IMR-90 (cell line): Measurements from ENCODE around the gene TSPAN19. TPM values are rescaled to one million over a fixed set of nuclear protein-coding genes. Genes with fewer than 3 reads are reported as not detected.

Experiments
- ATAC-seq: fragments of 200-7000 bp; cut with Tn5 transposase; 2 replicates; pipeline ENCODE4 v1.9.1; 2020; ENCODE audit warnings: low read depth, mild to moderate bottlenecking, moderate library complexity
- BruUV-seq: library from RNA; stranded (reverse); fragments of 400-500 nt; replicated peaks from 2 replicates; lab custom pipeline; 2021; lab: Mats Ljungman, UMichigan
- CTCF ChIA-PET: fragments of 300-600 bp; formaldehyde crosslinking; extraction: SDS; loops from one replicate; lab custom pipeline; 2021; ENCODE audit warnings: antibody characterized with exemption; lab: Yijun Ruan, JAX
- POLR2A ChIA-PET: fragments of 300-600 bp; sonication (Branson Sonifier 250); formaldehyde crosslinking; loops from one replicate; lab custom pipeline; 2022; ENCODE audit warnings: antibody characterized with exemption; ENCODE audit not compliant: unreplicated experiment; lab: Charles Lee
- DNase-seq: peaks from one replicate; pipeline ENCODE4 v3.0.0; 2013
- H2AFZ ChIP-seq: replicated peaks from 2 replicates; pipeline ENCODE3; 2013; ENCODE audit warnings: low read length, mild to moderate bottlenecking; ENCODE audit not compliant: poor library complexity
- H2AK5ac ChIP-seq: 2 replicates; pipeline ENCODE4 v1.6.1; 2013; ENCODE audit warnings: low read depth, low read length, inconsistent platforms
- H2AK9ac ChIP-seq: replicated peaks from 2 replicates; pipeline ENCODE3; 2013; ENCODE audit warnings: mild to moderate bottlenecking, low read depth, low read length, moderate library complexity; ENCODE audit not compliant: poor library complexity
- H2BK120ac ChIP-seq: 2 replicates; pipeline ENCODE4 v1.6.1; 2013; ENCODE audit warnings: low read depth, low read length, inconsistent platforms
- H2BK15ac ChIP-seq: 3 replicates; pipeline ENCODE4 v1.6.1; 2013; ENCODE audit warnings: low read depth, low read length, inconsistent platforms
- H2BK20ac ChIP-seq: 2 replicates; pipeline ENCODE4 v1.6.1; 2013; ENCODE audit warnings: low read depth, mild to moderate bottlenecking, inconsistent platforms, low read length, moderate library complexity
- H2BK5ac ChIP-seq: 2 replicates; pipeline ENCODE4 v1.6.1; 2013; ENCODE audit warnings: mild to moderate bottlenecking, low read depth, low read length, inconsistent platforms; ENCODE audit not compliant: poor library complexity, severe bottlenecking
- H3K14ac ChIP-seq: replicated peaks from 2 replicates; pipeline ENCODE4 v1.6.1; 2013; ENCODE audit warnings: low read depth, low read length, inconsistent platforms
- H3K18ac ChIP-seq: 2 replicates; pipeline ENCODE4 v1.6.1; 2013; ENCODE audit warnings: low read depth, low read length, control low read depth
- H3K23ac ChIP-seq: 2 replicates; pipeline ENCODE4 v1.6.1; 2013; ENCODE audit warnings: low read depth, low read length, inconsistent platforms
- H3K27ac ChIP-seq: 2 replicates; pipeline ENCODE4 v1.5.1; 2013; ENCODE audit warnings: mild to moderate bottlenecking, control low read depth, low read length; ENCODE audit not compliant: insufficient read depth
- H3K27me3 ChIP-seq: 2 replicates; pipeline ENCODE4 v1.6.1; 2013; ENCODE audit warnings: low read length; ENCODE audit not compliant: control insufficient read depth, insufficient read depth
- H3K36me3 ChIP-seq: 2 replicates; pipeline ENCODE4 v1.6.1; 2013; ENCODE audit warnings: low read length, mixed read lengths; ENCODE audit not compliant: control insufficient read depth, insufficient read depth
- H3K4ac ChIP-seq: 2 replicates; pipeline ENCODE4 v1.6.1; 2013; ENCODE audit warnings: low read depth, low read length, inconsistent platforms
- H3K4me1 ChIP-seq: 2 replicates; pipeline ENCODE4 v1.6.1; 2013; ENCODE audit warnings: low read length, mixed read lengths; ENCODE audit not compliant: control insufficient read depth, insufficient read depth
- H3K4me2 ChIP-seq: 2 replicates; pipeline ENCODE4 v1.6.1; 2013; ENCODE audit warnings: low read depth, mild to moderate bottlenecking, control low read depth, low read length, moderate library complexity
- H3K4me3 ChIP-seq: 2 replicates; pipeline ENCODE4 v1.5.1; 2013; ENCODE audit warnings: low read depth, mild to moderate bottlenecking, control low read depth, low read length, moderate library complexity; ENCODE audit not compliant: insufficient read depth
- H3K56ac ChIP-seq: 2 replicates; pipeline ENCODE4 v1.6.1; 2013; ENCODE audit warnings: low read length, inconsistent platforms; ENCODE audit not compliant: insufficient read depth; ENCODE audit errors: extremely low read depth
- H3K79me1 ChIP-seq, 2 experiments: 2 replicates each; pipeline ENCODE4 v1.6.1; 2013; ENCODE audit warnings: low read length in 2 of 2, inconsistent platforms in 1 of 2, low read depth in 1 of 2
- H3K9ac ChIP-seq: 2 replicates; pipeline ENCODE4 v1.6.1; 2013; ENCODE audit warnings: low read depth, low read length, control low read depth
- H3K9me1 ChIP-seq: 2 replicates; pipeline ENCODE4 v1.6.1; 2013; ENCODE audit warnings: low read length, inconsistent platforms; ENCODE audit not compliant: insufficient read depth
- H3K9me3 ChIP-seq: 2 replicates; pipeline ENCODE4 v1.6.1; 2013; ENCODE audit warnings: low read length; ENCODE audit not compliant: control insufficient read depth, insufficient read depth
- H4K20me1 ChIP-seq: 2 replicates; pipeline ENCODE4 v1.6.1; 2013; ENCODE audit warnings: low read length, inconsistent platforms; ENCODE audit not compliant: insufficient read depth
- H4K5ac ChIP-seq: 2 replicates; pipeline ENCODE4 v1.6.1; 2013; ENCODE audit warnings: mild to moderate bottlenecking, low read depth, low read length, control low read depth
- H4K8ac ChIP-seq, 2 experiments: 2 replicates each; pipeline ENCODE4 v1.6.1; 2013; ENCODE audit warnings: low read depth in 2 of 2, low read length in 2 of 2, control low read depth in 1 of 2, inconsistent platforms in 1 of 2
- H4K91ac ChIP-seq: 2 replicates; pipeline ENCODE4 v1.6.1; 2013; ENCODE audit warnings: low read depth, low read length, inconsistent platforms; ENCODE audit not compliant: insufficient read depth
- CEBPB ChIP-seq: IDR thresholded peaks from 2 replicates; pipeline ENCODE4 v1.6.1; 2012; ENCODE audit warnings: low read depth, low read length, improper control_type of control experiment
- CHD1 ChIP-seq: IDR thresholded peaks from 2 replicates; pipeline ENCODE4 v1.6.1; 2012; ENCODE audit warnings: low read depth, low read length, improper control_type of control experiment
- CTCF ChIP-seq: conservative IDR thresholded peaks from 2 replicates; pipeline ENCODE4 v1.5.1; 2012; ENCODE audit warnings: mild to moderate bottlenecking, low read depth, low read length, improper control_type of control experiment
- FOS ChIP-seq: fragments of 150-350 bp; IDR thresholded peaks from 2 replicates; pipeline ENCODE4 v1.6.1; 2016; ENCODE audit warnings: low read depth, low read length
- MAFK ChIP-seq: IDR thresholded peaks from 2 replicates; pipeline ENCODE4 v1.6.1; 2012; ENCODE audit warnings: low read depth, low read length, improper control_type of control experiment
- MAZ ChIP-seq: IDR thresholded peaks from 2 replicates; pipeline ENCODE4 v1.6.1; 2012; ENCODE audit warnings: low read depth, mild to moderate bottlenecking, low read length, improper control_type of control experiment, moderate library complexity, borderline replicate concordance
- MXI1 ChIP-seq: IDR thresholded peaks from 2 replicates; pipeline ENCODE4 v1.6.1; 2012; ENCODE audit warnings: low read depth, mild to moderate bottlenecking, low read length, moderate library complexity, borderline replicate concordance
- NFE2L2 ChIP-seq: fragments of 150-350 bp; IDR thresholded peaks from 2 replicates; pipeline ENCODE4 v1.6.1; 2016; ENCODE audit warnings: low read depth, mild to moderate bottlenecking, low read length
- POLR2A ChIP-seq: IDR thresholded peaks from 2 replicates; pipeline ENCODE4 v1.6.1; 2012; ENCODE audit warnings: mild to moderate bottlenecking, low read depth, low read length
- RAD21 ChIP-seq: IDR thresholded peaks from 2 replicates; pipeline ENCODE4 v1.6.1; 2012; ENCODE audit warnings: low read length, improper control_type of control experiment
- RCOR1 ChIP-seq: IDR thresholded peaks from 2 replicates; pipeline ENCODE4 v1.6.1; 2012; ENCODE audit warnings: mild to moderate bottlenecking, low read length, improper control_type of control experiment; ENCODE audit not compliant: insufficient replicate concordance
- RFX5 ChIP-seq: IDR thresholded peaks from 2 replicates; pipeline ENCODE4 v1.8.0; 2012; ENCODE audit warnings: low read depth, mild to moderate bottlenecking, low read length, moderate library complexity
- SMC3 ChIP-seq: fragments of 150-350 bp; IDR thresholded peaks from 2 replicates; pipeline ENCODE4 v1.6.1; 2016; ENCODE audit warnings: low read depth, mild to moderate bottlenecking, antibody characterized with exemption, low read length, moderate library complexity
- USF2 ChIP-seq: fragments of 150-350 bp; IDR thresholded peaks from 2 replicates; pipeline ENCODE4 v1.6.1; 2017; ENCODE audit warnings: mild to moderate bottlenecking, antibody characterized with exemption, low read length, low read depth
- WGBS, 2 experiments: methylation state at CpG; one replicate each; pipeline versions ENCODE4 v1.1.5 to v1.1.7; 2013; ENCODE audit warnings: missing lambda C conversion rate in 2 of 2; ENCODE audit not compliant: insufficient read length in 1 of 2; ENCODE audit errors: extremely low coverage in 2 of 2; 5-methylcytosine and 5-hydroxymethylcytosine counted together
- dilution Hi-C: fragments of 300-500 bp; cut with HindIII; formaldehyde crosslinking; loops from one replicate; pipeline ENCODE4 v1.14.3; 2018; ENCODE audit warnings: low sequenced_read_pairs; ENCODE audit not compliant: unreplicated experiment
- in situ Hi-C: fragments of 300-500 bp; cut with MboI; formaldehyde crosslinking; loops from 3 replicates; pipeline ENCODE4 v1.14.3; 2019; ENCODE audit warnings: low sequenced_read_pairs, inconsistent platforms, mixed read lengths
- intact Hi-C: fragments of 100-400 bp; cut with micrococcal nuclease; formaldehyde crosslinking; loops from 2 replicates; pipeline ENCODE4 v1.10.0; 2022
- polyA plus RNA-seq, 3 experiments: library from polyadenylated mRNA; depleted of rRNA; stranded (reverse); fragments of >200 nt; gene quantifications; 2 replicates each; pipeline ENCODE4 v1.2.3, GENCODE V29; 2012; ENCODE audit warnings: low replicate concordance in 1 of 3
- total RNA-seq: library from RNA; depleted of rRNA; stranded (reverse); fragments of >200 nt; gene quantifications from 2 replicates; pipeline ENCODE4 v1.2.3, GENCODE V29; 2012

Gene TSPAN19
- total and polyA plus RNA-seq, 2 of the 4 experiments (the other 2 are of a cell fraction), result not detected

GRCh38 chr12:85059594-85059993 lies 23.5 kb upstream of the TSPAN19 start:
- Histone ChIP-seq H4K5ac (no peak overlapping the region), H3K4me2 (no peak overlapping the region), H2BK5ac (no peak overlapping the region), H4K8ac (no peak overlapping the region), H2AK5ac (no peak overlapping the region), H2BK120ac (no peak overlapping the region), H3K14ac (no peak overlapping the region), H2AFZ (no peak overlapping the region), H4K20me1 (no peaks in the 10 kb centered on the region), H2BK15ac (no peak overlapping the region), H3K79me1 (no peaks in the 10 kb centered on the region), H3K23ac (no peak overlapping the region), H3K9me3 (no peaks in the 10 kb centered on the region), H3K9ac (no peak overlapping the region), H3K27me3 (no peaks in the 10 kb centered on the region), H4K91ac (no peak overlapping the region), H3K4me3 (no peak overlapping the region), H2BK20ac (no peak overlapping the region), H3K56ac (no peak overlapping the region), H2AK9ac (no peak overlapping the region), H3K4me1 (no peaks in the 10 kb centered on the region), H3K36me3 (no peaks in the 10 kb centered on the region), H3K4ac (no peak overlapping the region), H3K18ac (no peak overlapping the region), H3K27ac (no peak overlapping the region), H3K9me1 (no peaks in the 10 kb centered on the region)
- ATAC-seq (no peak), DNase-seq (no peak)
- TF ChIP-seq MXI1, result no peak
- TF ChIP-seq RCOR1, result no peak
- no peak for TF ChIP-seq FOS
- no peak for TF ChIP-seq USF2
- no peak for TF ChIP-seq CHD1
- TF ChIP-seq POLR2A, result no peak
- TF ChIP-seq RAD21, result no peak
- TF ChIP-seq RFX5, result no peak
- TF ChIP-seq NFE2L2, result no peak
- no peak for TF ChIP-seq CTCF
- no peak for TF ChIP-seq SMC3
- no peak for TF ChIP-seq CEBPB
- TF ChIP-seq MAZ, result no peak
- TF ChIP-seq MAFK, result no peak
- POLR2A ChIA-PET, result no interaction called here
- BruUV-seq, result no TSS peak
- dilution Hi-C loops (no loop called here), intact Hi-C loops (no loop called here), in situ Hi-C loops (no loop called here)
- no CpG with 5 or more reads among the region's 6 CpGs for WGBS, 2 experiments
- CTCF ChIA-PET, result no interaction called here
